HG03060 (cell line): Measurements from ENCODE around the gene CAND1.

Source experiments
- ATAC-seq: cut with Tn5 transposase; IDR thresholded peaks from one replicate; pipeline ENCODE4 v1.9.1; 2021; ENCODE audit warnings: low read depth, moderate number of reproducible peaks; ENCODE audit not compliant: unreplicated experiment

CAND1 gene

DNA sequence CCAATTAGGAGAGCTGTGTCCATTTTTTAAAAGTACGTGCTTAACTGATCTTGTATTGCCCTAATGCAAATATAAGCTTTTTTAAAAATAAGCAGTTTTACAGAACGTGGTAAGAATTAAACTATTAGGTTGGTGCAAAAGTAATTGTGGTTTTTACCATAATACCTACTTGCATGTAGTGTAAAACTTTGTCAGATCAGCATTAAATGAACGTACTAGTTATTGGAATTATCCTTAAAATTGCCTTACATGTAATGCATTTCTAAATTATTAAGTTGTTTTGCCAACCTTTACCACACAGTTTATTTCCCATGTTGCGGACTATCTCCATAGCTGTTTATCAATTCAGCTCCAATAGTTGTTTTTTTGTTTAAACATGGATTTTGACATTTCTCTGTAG lies 10.9 kb downstream of the CAND1 start:
- no peak for ATAC-seq

DNA sequence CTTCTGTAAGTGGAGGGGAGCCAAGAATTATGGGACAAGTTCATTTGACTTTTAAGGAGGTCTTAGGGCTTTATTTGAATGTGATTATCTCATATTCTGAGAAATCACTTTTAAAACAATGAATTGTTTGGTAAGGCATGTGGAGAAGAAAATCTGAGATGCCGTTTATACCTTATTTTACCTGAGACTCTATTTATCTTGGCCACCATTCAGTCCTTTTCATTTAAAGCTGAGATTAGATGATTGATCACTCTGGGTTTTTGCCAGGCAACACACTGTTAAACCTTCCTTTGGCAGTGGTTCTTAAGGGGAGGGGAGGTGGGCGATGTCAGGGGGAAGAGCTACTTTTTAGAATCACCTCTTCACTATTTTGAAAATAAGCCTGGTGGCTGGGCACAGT lies 11.4 kb downstream of the CAND1 start:
- ATAC-seq = no peak

DNA sequence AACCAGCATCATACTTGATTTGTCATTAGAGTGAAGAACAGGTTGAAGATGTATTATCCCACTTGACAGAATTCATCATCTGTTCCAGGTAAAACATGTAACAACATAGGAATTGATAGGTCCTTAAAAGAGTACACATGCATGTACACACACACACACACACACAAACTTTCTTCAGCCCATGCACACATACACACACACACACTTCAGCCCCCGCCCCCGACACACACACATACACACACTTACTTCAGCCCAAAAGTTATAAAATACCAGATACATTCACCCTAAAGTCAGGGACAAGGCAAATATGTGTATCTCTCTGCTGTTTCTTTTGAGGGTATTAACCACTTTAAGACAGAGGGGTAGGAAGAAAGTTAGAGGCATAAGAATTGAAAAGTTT lies 15.4 kb downstream of the CAND1 start:
- no peak for ATAC-seq

DNA sequence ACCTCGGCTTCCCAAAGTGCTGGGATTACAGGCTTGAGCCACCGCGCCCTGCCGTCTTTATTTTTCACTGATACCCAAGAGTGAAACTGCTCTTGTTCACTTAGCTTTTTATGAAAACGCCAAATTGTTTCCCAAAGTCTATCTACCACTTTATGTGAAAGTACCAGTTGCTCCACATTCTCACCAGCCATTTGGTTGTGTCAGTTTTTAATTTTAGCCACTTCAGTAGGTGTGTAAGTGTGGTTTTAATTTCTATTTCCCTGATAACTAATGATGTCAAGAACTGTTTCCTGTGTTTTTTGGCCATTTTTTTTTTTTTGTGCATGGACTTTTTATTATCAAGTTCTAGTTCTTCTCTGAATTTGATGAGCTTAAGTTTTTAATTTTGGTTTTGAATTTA lies 17.1 kb downstream of the CAND1 start:
- ATAC-seq = no peak

DNA sequence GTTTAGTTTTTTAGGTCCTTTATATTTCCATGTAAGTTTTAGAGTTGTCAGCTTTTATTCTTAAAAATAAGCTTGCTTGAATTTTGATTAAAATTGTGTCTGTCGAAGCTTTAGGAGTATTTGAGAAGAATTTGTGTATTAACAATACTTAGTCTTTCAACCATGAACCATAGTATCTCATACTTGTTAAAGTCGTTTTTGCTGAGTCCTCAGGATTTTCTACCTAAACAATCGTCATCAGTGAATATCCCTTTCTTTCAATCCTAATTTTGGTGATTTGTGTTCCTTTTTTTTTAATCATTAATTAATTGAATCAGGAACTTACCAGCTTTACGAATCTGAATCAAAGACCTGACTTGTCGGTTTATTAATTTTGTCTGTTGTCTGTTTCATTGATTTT lies 18.2 kb downstream of the CAND1 start:
- ATAC-seq = no peak

DNA sequence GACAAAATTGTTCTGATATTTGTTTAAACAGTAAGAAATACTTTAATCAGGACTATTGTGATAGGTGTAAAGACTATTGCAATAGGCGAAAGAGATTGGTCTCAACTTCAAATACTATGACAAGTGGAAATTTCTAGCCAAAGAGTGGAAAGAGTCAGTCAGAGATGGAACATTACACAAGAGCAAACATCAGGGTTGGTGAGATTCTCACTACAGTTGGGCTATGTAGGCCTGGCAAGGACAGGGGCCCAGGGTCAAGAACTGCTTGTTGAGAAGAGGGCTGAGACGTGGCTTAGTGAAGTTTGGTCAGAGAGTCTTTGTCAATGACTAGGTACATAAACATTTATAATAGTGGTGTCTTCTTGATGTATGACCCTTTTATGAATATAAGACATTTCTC lies 19.4 kb downstream of the CAND1 start:
- no peak for ATAC-seq

DNA sequence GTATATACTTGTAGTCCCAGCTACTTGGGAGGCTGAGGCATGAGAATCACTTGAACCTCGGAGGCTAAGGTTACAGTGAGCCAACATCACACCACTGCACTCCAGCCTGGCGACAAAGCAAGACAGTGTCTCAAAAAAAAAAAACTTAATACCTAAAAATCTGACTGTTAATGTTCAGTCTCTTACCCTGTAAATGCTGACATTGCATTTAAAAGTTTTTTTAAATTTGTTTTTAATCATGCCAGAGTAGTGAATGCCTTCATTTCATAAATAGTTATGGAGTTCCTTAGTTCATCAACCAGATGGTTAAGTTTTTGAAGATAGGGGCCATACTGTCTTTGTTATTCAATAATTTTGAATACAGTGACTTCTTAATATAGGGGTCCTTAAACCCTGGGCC lies 21.2 kb downstream of the CAND1 start:
- no peak for ATAC-seq

DNA sequence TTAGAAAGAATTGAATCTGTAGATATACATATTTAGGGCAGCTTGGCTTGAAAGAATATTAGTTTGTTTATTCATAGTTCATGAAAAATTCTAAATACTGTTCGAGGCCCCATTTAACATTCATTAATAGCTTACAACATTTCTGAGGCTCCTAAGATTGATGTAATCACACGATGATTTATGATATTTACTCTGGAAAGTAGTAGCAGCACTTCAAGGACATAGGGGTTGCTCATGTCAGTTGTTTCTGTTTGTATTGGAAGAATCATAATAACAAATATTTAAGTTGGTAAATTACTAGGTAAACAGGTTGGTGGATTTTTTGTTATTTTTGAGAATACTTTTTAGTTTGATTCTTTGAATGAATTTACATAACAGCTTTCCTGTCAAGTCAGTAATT lies 30.4 kb downstream of the CAND1 start:
- ATAC-seq = no peak

DNA sequence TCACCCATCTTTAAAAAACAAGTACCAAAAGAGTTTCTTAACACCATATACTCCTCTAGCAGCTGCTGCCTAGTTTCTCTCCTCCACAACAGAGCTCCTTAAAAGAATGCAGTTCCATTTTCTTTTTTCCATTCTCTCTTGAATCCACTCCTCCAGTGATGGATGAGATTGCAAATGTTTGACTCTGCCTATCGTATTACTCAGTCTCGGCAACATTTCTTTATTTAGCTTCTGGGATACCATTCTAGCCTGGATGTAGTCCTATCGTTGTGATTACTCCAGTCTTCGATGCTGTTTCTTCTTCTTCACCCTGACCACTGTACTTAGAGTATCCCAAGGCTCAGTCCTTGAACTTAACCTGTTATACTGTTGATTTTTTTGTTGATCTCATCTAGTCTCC lies 30.8 kb downstream of the CAND1 start:
- no peak for ATAC-seq

DNA sequence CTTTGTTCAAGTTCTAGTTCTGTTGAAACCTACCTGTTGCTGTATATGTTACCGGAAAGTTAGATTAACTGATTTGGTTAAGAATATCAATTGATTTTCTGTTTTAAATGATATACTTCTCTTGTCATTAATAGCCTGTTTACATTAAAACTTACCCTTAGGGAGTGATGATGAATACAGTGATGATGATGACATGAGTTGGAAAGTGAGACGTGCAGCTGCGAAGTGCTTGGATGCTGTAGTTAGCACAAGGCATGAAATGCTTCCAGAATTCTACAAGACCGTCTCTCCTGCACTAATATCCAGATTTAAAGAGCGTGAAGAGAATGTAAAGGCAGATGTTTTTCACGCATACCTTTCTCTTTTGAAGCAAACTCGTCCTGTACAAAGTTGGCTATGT lies 33.0 kb downstream of the CAND1 start:
- no peak for ATAC-seq

DNA sequence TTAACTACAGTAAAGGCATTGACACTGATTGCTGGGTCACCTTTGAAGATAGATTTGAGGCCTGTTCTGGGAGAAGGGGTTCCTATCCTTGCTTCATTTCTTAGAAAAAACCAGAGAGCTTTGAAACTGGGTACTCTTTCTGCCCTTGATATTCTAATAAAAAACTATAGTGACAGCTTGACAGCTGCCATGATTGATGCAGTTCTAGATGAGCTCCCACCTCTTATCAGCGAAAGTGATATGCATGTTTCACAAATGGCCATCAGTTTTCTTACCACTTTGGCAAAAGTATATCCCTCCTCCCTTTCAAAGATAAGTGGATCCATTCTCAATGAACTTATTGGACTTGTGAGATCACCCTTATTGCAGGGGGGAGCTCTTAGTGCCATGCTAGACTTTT lies 36.4 kb downstream of the CAND1 start:
- ATAC-seq = no peak

DNA sequence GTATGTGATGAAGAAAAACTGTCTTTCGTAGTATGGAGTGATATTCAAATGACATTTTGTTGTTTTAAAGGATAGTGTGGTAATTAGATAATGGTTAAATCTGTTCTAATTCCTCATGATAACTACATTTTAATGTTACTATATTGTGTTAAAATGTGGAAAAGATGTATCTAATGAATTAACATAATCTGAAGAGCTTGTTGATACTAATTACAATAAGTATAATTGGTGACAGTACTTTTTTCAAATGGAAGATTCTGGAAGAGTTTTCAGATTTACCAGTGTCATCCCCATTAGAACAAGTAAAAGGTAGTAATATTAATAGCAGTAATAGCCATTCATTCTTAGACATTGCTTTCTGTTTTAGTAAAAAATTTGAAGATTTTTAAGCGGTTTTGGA lies 37.6 kb downstream of the CAND1 start:
- ATAC-seq = no peak

DNA sequence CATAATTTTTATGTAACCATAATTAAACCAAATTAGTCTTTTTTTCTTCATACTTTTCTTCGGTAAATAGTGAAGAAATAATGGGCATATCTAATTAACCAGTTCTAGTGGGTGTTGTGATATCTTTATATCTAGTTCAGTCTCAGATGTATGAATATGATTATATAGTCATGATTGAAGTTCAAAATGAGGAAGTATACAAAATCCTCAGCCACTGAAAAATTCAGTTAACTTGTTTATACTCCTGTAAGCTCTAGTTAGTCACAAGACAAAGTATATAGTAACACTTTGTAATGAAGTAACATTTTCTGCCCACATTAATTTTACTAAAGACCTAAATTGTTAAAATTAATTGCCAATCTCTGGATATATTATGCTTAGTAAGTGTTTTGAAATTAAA lies 46.5 kb downstream of the CAND1 start:
- ATAC-seq = no peak

DNA sequence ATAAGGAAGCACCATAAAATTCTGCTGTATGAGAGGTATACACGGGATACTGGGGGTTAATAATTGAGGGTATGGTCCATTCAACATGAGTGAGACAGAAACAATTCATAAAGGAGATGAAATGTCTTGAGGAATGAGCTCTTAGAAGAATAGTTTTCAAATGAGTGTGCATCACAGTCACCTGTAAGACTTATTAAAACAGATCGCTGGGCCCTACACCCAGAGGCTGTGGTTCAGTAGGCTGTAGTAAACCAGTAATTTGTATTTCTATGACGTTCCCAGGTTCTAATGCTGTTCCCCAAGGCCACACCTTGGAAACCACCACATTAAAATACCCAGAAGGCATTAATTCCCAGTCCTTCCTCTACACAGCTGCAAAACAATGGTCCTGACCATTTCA lies 49.6 kb downstream of the CAND1 start:
- no peak for ATAC-seq

DNA sequence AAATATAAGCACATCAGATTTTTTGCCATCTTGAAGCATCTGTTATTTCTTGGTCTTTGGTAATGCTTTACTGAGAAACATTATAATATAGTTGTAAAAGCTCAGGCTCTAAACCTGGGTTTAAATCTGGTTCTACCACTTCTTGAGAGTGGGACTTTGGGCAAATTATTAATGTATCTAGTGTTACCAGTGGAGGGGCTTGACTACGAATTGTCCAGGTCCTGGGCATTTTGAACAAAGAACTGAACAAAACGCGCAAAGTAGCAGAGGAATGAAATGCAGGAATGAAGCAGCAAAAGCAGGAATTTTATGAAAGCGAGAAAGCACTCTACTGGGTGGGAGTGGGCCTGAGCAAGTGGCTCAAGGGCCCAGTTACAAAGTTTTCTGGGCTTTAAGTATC lies 50.8 kb downstream of the CAND1 start:
- ATAC-seq = no peak

DNA sequence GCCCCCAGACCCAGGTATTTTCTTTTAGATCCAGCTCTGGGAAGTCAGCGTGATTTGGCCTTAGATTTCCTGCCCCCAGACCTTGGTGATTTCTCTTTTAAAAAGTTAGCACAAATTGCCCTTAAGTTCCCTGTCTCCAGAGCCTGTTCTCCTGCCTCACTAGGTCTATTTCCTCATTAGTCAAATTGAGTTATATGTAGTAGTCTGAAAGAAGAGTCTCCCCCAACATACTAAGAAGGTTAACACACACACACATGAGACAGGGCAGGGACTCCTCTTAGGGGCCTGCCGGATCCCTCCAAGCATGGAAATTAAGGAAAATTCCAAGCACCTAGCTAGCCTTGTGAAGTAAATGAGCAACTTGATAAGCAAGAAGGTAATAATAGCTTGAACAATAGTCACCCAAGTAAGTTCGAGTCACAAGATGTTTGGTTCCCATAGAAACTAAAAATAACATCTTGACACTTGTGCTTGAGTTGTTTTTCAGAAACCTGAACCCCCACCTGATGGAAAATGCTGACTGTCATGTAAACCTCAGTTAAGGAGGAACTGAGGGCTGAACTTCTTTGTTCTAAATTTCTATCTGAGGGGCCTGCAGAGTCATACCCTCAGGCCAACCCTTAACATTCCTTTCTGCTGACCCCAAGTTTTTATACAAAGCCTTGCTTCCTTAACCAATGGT lies 51.6 kb downstream of the CAND1 start:
- no peak for ATAC-seq

DNA sequence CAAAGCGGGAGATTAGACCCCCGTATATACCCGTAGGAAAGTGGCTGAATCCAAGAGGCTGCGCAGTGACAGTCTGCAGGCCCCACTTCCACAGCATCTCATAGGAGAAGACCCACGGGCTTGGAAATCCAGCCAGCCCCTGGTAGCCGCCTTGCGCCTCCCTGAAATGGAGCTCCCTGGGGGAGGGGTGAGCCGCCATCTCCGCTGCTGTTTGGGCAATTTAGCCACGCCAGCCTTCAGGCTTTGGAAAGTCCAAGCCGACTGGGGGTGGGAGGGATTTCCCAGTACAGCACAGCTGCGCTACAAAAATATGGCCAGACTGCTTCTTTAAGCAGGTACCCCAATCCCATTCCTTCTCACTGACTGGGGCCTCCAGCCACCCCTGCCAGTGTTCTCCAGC lies 53.4 kb downstream of the CAND1 start:
- ATAC-seq = no peak

DNA sequence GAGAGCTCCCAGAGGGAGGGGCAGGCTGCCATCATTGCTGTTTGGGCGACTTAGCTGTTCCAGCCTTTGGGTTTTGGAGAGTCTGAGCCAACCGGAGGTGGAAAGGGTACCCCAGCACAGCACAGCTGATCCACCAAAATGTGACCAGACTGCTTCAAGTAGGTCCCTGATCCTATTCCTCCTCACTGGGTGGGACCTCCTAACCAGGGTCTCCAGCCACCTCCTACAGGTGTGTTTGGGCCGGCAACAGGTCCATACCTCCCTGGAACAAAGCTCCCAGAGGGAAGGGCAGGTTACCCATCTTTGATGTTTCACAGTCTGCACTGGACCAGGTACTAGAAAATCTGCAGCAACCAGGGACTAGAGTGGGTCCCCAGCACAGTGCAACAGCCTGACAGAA lies 53.8 kb downstream of the CAND1 start:
- ATAC-seq = no peak

DNA sequence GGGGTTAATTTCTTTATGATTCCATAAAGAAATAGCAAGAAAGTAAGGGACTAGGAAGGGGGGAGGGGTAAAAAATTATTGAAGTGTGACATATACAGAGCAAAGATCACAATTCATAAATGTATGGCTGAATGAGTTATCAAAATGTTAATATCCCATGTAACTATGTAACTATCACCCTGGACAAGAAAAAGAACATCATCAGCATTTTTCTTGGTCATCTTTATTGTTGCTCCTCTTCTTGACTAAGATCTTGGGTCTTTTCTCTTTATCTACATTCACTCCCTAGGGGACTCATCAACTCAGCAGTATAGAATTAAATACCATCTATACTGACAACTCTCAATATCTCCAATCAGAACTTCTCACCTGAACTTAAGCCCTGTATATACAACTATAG lies 57.5 kb downstream of the CAND1 start:
- ATAC-seq = no peak

DNA sequence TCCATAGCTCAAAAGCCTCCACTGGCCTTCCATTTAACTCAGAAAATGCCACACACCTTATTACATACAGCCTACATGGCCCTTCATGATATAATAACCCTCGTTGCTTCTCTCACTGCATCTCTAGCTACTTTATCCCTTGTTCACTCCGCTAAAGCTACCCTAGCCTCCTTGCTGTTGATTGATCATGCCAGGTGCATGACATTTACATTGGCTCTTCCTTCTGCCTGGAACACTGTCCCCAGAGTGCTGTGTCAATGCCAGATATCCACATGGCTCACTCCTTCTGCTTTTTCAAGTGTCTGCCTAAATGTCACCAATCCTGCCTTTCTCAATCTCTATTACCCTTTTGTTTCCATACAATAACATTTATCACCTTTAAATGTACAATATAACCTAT lies 58.3 kb downstream of the CAND1 start:
- no peak for ATAC-seq

DNA sequence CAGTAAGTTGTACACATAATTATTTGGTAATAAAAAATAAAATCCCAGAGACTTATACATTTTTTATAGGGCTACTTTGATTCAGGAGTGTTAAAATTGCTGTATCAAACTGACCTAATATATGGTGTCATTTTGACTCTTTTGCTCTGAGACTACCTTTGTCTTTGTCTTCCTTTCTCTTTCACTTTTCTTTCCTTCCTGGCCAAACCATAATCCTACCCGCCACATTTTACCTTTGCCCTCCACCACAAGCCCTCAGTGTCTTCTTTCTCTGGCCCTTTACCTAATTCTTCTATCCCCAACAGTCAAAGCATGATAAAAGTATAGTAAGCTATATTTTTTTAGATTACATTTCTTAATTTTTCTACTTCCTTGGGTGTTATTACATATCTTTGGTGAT lies 62.0 kb downstream of the CAND1 start:
- ATAC-seq = no peak

DNA sequence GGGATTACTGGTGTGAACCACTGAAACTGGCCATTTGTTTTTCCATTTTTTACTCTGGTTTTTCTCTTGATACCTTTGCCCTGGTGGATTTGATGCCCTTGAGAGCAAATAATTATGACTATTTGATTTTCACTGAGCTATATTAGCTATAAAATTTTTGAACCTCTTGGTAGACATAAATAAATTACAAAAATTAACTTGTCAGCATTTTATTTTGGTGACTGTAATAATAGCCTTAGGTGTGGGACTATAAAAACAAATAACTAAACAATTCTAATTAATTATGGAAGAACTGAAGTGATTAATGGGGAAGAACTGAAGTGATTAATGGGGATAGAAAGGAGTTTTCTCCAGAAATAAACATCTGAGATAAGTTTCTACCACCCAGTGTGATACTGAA lies 62.7 kb downstream of the CAND1 start:
- ATAC-seq = no peak

DNA sequence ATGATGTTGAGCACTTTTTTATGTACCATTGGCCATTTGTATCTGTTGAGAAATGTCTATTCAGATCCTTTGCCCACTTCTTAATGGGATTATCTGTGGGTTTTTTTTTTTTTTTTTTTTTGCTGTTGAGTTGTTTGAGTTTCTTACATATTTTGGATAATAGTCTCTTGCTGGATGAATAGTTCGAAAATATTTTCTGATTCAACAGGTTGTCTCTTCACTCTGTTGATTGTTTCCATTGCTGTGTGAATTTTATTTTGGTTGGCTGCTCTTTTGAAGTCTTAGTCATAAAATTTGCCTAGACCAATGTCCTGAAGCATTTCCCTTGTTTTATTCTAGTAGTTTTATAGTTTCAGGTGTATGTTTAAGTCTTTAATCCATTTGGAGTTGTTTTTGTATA lies 64.5 kb downstream of the CAND1 start:
- no peak for ATAC-seq
